GM18907 (cell line): ENCODE measurements around the gene HRNR.

ENCODE experiments used
- ATAC-seq: cut with Tn5 transposase; IDR thresholded peaks from one replicate; pipeline ENCODE4 v1.9.1; 2021; ENCODE audit warnings: mild to moderate bottlenecking, moderate library complexity; ENCODE audit not compliant: unreplicated experiment

HRNR gene

GRCh38 chr1:152189657-152190442 lies 34.1 kb downstream of the HRNR start:
- no peak for ATAC-seq

GRCh38 chr1:152188673-152189591 lies 35.1 kb downstream of the HRNR start:
- ATAC-seq: no peak

GRCh38 chr1:152186556-152187285 lies 37.3 kb downstream of the HRNR start:
- no peak for ATAC-seq

GRCh38 chr1:152185544-152186391 lies 38.2 kb downstream of the HRNR start:
- ATAC-seq: peak; percentile 54

- ATAC-seq: no peak
Observed at GRCh38 chr1:152182944-152183361, 41.0 kb downstream of the HRNR start.

- no peak for ATAC-seq
Observed at GRCh38 chr1:152182431-152182830, 41.6 kb downstream of the HRNR start.

GRCh38 chr1:152179566-152179965 lies 44.4 kb downstream of the HRNR start:
- ATAC-seq: no peak

GRCh38 chr1:152170287-152170905 lies 53.6 kb downstream of the HRNR start:
- no peak for ATAC-seq

GRCh38 chr1:152169366-152170025 lies 54.5 kb downstream of the HRNR start:
- ATAC-seq: no peak

- ATAC-seq: no peak
Observed at GRCh38 chr1:152168535-152168868, 55.5 kb downstream of the HRNR start.

GRCh38 chr1:152167835-152168534 lies 56.0 kb downstream of the HRNR start:
- ATAC-seq: no peak

GRCh38 chr1:152166966-152167365 lies 57.0 kb downstream of the HRNR start:
- ATAC-seq: no peak

GRCh38 chr1:152165286-152166077 lies 58.5 kb downstream of the HRNR start:
- no peak for ATAC-seq

- no peak for ATAC-seq
Observed at GRCh38 chr1:152164517-152165136, 59.4 kb downstream of the HRNR start.

- ATAC-seq: no peak
Observed at GRCh38 chr1:152162792-152163463, 61.1 kb downstream of the HRNR start.
